GM19372 (cell line): ENCODE results near the gene PSMC4.

Experiments
- ATAC-seq: cut with Tn5 transposase; IDR thresholded peaks from one replicate; pipeline ENCODE4 v1.9.1; 2021; ENCODE audit warnings: mild to moderate bottlenecking, low read depth, moderate library complexity; ENCODE audit not compliant: unreplicated experiment

PSMC4 gene

DNA sequence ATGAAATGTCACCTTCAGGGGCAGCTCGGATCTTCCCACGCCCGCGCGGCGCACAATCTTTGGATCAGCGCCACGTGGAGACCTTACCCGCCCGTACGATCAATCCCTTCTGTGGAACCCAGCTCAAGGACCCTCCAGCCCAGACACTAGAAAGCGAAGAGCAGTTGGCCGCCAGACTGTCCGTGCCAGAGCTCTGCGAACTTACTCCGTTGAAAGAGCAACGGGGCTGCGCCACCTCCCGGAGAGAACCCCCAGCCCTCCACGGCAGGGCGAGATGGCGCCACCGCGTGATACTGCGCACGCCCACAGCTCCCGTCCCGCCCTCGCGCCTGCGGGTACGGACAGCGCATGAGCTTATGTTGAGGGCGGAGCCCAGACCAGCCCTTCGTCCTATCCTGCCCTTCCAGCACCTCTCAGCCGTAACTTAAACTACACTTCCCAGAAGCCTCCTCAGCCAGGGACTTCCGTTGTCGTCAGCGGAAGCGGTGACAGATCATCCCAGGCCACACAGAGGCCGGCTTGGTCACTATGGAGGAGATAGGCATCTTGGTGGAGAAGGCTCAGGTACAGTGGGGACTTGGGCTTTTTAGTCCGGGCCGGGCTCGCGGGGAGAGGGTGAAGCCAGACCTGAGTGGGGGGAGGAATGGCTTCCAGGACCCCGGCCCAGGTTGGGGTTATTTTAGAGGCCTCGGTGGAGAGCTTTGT is at the start of gene PSMC4:
Gene PSMC4 (plus strand): TSS at position 491 of the 705 bp plus-strand sequence. CDS start 38 bp downstream, at position 529.
- ATAC-seq: peak; percentile 95

DNA sequence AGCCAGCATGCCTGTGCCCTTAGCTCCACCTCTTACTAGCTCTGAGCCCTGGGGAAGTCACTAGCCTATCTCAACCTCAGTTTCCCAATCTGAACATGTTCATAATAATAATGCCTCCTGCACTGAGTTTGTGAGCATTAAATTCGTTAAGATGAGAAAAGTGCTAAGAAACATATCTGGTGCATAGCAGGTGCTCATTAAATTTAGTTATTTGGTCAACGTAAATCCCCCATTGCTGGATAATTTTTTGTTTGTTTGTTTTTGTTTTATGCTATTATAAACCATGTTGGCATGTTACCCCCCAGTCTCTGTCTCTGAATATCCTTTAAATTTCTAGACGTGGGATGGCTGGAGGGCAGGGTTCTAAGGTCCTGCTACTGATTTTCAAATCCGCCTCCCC is 47.1 kb upstream of the PSMC4 start:
- no peak for ATAC-seq

DNA sequence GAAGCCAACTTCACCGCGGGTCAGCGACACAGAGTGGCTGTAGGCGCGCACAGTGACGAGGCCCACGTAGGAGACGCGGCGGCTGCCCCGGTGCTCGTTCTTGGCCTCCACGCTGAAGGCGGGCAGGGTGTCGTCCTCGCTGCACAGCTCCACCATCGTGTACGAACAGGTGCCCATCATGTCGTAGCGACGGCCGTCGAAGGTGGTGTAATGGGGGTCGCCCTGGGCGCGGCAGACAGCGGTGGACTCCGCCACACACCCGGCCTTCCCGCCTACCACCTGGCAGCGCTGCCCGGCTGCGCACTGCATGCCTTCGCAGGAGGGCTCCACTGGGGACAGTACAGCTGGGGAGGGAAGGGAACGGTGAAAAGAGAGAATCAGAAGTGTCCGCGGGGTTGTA is 46.6 kb upstream of the PSMC4 start:
- ATAC-seq: no peak

- no peak for ATAC-seq
Measured at GRCh38 chr19:39924952-39925351, 46.0 kb upstream of the PSMC4 start.

DNA sequence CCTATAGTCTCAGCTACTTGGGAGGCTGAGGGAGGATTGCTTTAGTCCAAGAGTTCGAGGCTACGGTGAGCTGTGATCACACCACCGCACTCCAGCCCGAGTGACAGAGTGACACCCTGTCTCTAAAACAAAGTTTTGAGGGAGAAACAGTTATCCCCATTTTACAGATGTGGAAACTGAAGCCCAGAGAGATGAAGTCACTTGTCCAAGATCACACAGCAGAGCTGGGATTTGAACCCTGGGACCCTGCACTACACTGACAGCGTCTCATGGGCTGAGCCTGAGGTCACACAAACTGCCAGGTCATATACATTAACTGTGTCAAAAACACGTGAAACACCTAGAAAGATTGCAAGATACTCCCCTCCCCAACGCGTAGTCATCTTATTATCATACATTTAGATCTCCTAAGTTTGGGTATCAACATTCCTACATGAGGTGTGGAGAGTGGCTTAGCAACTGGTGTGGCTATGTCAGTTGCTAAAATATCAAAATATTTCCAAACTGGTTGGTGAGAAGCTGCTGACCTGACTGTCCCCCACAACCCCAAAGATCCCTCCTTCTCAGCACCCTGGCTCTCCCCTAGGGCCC is 44.7 kb upstream of the PSMC4 start:
- no peak for ATAC-seq

GRCh38 chr19:39927076-39927475 is 43.9 kb upstream of the PSMC4 start:
- no peak for ATAC-seq

GRCh38 chr19:39927524-39928356 is 43.2 kb upstream of the PSMC4 start:
- no peak for ATAC-seq

- no peak for ATAC-seq
Measured at GRCh38 chr19:39928357-39928725, 42.6 kb upstream of the PSMC4 start.

DNA sequence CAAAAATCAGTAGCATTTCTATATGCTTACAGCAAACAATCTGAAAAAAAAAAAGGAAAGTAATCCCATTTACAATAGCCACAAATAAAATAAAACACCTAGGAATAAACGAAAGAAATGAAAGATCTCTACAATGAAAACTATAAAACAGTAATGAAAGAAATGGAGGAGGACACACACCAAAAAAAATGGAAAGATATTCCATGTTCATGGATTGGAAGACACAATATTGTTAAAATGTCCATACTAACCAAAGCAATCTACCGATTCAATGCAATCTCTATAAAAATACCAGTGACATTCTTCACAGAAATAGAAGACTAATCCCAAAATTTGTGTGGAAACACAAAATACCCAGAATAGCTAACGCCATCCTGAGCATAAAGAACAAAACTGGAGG is 41.2 kb upstream of the PSMC4 start:
- ATAC-seq: no peak

DNA sequence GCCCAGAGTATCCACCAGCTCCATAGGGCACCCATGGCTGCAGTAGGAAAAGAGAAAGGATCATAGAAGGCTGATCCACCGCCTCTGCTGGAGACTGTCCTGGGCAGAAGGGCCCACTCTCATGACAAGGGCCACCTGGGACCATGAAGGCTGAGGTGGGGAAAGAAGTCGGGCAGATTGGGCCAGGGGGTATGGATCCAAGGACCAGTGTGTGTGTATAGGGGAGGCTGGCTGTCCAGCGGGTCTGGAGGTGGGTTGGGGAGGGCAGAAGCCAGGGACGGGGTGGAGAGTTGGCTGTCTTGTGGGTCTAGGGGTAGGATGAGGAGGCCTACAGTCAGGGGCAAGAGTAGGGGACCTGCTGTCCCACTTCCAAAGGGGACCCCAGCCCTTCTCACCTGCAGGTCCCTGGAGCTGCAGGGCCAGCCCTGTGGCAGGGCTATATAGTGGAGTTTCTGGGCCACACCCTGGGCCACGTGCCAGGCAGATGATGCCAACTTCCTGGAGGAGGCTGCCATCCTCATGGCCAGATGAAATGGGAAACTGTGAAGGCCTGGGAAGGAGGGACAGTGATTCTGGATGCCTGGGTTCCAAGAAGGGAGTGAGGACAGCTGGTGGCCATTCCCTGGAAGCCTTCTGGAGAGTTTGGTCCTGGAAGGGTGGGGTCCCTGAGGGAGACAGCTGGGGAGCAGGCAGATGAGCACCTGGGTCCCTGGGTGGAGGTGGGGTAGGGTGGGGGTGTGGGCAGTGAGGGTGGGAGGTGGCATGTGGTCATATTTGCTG is 36.2 kb upstream of the PSMC4 start, which contains the start of gene FCGBP:
Gene FCGBP (minus strand): TSS at position 51 of the 780 bp plus-strand sequence.
- no peak for ATAC-seq

DNA sequence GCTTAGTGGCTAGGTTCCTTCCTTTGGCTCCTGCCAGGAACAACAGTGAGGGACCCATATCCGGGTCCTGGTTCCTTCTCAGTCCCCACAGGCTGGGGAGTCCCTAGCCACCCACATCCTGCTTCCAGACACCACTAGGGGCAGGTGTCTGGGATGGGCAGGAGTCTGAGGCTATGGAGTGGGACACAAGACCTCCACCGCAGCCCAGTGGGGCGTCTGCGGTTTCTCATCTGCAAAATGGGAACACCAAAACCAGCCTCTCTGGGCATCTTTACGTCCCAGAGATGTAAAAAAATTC is 35.7 kb upstream of the PSMC4 start:
- ATAC-seq: no peak

GRCh38 chr19:39936020-39936419 is 34.9 kb upstream of the PSMC4 start:
- ATAC-seq: no peak

DNA sequence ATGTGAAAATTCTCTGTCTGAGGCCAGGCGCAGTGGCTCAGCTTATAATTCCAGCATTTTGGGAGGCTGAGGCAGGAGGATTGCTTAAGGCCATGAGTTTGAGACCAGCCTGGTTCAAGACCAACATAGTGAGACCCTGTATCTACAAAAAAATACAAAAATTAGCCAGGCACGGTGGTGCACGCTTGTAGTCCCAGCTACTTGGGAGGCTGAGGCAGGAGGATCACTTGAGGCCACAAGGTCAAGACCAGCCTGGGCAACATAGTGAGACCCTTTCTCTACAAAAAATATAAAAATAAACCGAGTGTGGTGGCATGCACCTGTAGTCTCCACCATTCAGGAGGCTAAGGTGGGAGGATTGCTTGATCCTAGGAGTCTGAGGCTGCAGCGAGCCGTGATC is 34.3 kb upstream of the PSMC4 start:
- ATAC-seq: no peak

GRCh38 chr19:39937094-39937720 is 33.8 kb upstream of the PSMC4 start:
- ATAC-seq: no peak

GRCh38 chr19:39937787-39938186 is 33.2 kb upstream of the PSMC4 start:
- no peak for ATAC-seq

DNA sequence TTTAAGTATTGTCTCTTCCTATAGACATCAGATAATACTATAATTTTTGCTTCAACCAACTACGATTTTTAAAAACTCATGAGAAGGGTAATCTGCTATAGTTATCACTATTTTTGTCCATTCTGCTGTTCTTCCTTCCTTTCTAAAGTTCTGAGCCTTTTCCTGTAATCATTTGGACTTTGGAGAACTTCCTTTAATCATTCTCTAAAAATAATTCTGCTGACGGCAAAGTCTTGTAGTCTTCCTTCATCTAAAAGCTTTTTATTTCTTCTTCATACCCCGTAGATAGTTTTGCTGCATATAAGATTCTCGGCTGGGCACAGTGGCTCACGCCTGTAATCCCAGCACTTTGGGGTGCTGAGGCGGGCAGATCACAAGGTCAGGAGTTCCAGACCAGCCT is 31.4 kb upstream of the PSMC4 start:
- no peak for ATAC-seq

- ATAC-seq: no peak
Measured at GRCh38 chr19:39940221-39940833, 30.6 kb upstream of the PSMC4 start.

DNA sequence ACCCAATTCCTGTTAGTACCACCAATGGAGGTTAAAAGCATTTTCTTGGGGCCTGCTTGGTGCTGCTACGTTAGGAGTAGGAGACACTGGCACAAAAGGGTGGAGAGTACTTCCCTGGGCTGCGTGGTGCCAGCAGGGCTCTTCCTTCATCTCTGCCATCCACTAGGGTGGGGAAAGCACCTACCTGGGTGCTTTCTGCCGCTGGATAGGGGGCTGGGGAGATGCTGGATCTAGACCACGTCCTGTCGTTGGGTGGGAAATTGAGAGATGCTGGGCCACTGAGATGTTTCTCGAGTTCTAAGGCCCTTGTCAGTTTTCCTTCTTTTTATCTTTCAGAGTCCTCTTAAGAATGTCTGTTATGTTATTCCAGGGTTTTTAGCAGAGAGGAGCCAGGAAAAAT is 29.8 kb upstream of the PSMC4 start:
- no peak for ATAC-seq

DNA sequence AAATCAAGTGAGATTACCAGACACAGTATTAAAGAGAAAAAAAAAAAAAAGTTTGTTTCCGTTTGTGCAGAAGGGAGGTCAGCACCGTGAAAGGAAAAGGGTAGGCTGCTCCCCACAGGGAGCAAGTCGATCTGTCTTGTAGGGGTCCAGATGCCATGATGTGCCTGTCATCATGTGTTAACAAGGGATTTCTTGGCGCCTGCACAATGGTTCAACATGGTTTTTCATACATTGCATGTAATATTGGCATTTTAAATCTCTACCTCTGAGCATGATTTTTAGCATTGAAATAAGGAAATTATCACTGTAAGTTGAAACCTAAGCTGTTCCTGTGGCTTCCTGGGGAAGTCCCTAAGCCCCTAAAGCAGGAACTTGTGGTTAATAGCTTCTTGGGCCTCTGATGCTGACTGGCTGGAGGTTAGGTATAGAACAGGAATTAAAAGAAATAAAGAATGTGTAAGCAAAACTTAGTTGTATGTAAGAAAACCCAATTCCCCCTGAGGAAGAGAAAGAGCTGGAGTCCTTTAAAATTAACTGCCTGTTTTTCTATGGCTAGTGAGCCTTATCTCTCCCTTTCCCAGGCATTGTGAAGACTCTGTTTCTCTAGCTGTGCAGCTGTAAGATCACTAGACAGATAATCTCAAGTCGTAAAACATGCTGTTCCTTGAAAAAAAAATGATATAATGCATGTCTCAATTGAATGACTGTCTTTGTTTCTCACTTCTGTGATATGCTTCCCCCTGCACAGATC is 29.2 kb upstream of the PSMC4 start:
- peak; percentile 69 for ATAC-seq
